Glutamatergic neuron (in vitro differentiated cells): ENCODE data around the gene LCNL1. TPM values are rescaled to one million over a fixed set of nuclear protein-coding genes. Genes with fewer than 3 reads are reported as not detected.
"Not testable (repeated sequence)": the region's sequence is repeated elsewhere in the genome, so short reads cannot be mapped to it uniquely, and the experiment has no call there.

Experiments
- DNase-seq: peaks from one replicate; pipeline ENCODE4 v3.0.0; 2022
- H3K27ac Mint-ChIP-seq: one replicate; pipeline ENCODE4 v1.8.0; 2020; ENCODE audit warnings: mild to moderate bottlenecking, mixed read lengths, inconsistent platforms; ENCODE audit not compliant: unreplicated experiment
- H3K27me3 Mint-ChIP-seq: one replicate; pipeline ENCODE4 v1.8.0; 2020; ENCODE audit warnings: mild to moderate bottlenecking, moderate library complexity, mixed read lengths, inconsistent platforms; ENCODE audit not compliant: unreplicated experiment
- H3K36me3 Mint-ChIP-seq: one replicate; pipeline ENCODE4 v1.8.0; 2020; ENCODE audit warnings: mild to moderate bottlenecking, mixed read lengths, inconsistent platforms; ENCODE audit not compliant: unreplicated experiment
- H3K4me1 Mint-ChIP-seq: one replicate; pipeline ENCODE4 v1.8.0; 2020; ENCODE audit warnings: mild to moderate bottlenecking, low read depth, mixed read lengths, inconsistent platforms; ENCODE audit not compliant: unreplicated experiment
- H3K4me3 Mint-ChIP-seq: one replicate; pipeline ENCODE4 v1.8.0; 2020; ENCODE audit warnings: mild to moderate bottlenecking, mixed read lengths, inconsistent platforms; ENCODE audit not compliant: unreplicated experiment
- H3K9me3 Mint-ChIP-seq: one replicate; pipeline ENCODE4 v1.8.0; 2020; ENCODE audit warnings: mild to moderate bottlenecking, moderate library complexity, mixed read lengths, inconsistent platforms; ENCODE audit not compliant: unreplicated experiment
- total RNA-seq: library from RNA; stranded (reverse); fragmentation: NEBNext Ultra II Directional; extraction: Animal tissue kit (Norgen Biotek cat#: 25700); gene quantifications from one replicate; pipeline ENCODE4 v1.2.1, GENCODE V29; 2021; ENCODE audit not compliant: unreplicated experiment
- TF ChIP-seq, protein P1 (sequence below): fragments of 200-600 bp; sonication (generic); IDR thresholded peaks from one replicate; pipeline ENCODE4 v1.5.0; 2021; ENCODE audit not compliant: partially characterized antibody, unreplicated experiment

LCNL1 gene
- total RNA-seq, 1 donor from 2014 or later: not detected

DNA sequence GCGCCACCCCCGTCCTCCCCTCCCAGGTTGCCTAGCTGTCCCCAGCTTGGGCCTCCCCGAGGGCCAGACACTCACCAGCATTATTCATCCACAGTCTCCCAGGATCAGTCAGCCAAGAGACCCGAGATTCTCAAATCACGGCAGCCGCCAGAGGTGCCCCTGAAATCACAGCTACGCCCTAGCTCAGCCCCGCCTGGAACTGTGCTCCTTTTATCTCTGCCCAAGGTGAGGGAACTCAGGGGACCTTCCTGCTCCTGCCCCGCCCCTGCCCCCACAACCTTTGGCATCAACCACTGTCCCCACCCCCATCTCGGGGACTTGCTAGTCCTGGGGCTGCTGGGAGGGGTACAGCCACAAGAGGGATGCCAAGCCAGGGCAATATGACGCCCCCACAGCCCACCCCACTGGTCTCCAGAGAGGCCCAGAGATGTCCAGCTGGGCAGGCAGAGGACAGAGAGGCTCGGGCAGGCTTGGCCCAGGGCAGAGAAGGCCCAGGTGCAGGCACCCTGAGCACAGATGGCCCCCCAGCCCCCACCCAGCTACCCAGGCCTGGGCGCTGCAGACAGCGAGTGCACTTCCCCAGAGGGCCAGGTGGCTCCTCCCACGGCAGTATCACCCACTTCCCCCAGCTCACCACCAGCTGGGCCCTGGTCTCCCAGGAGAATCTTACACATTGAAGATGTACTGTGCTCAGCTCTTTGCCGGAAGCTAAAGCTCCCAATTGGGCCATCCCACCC, 49.3 kb downstream of the LCNL1 start, which contains the start of gene FUT7:
FUT7 (minus strand) TSS at position 185 of the 737 bp plus-strand sequence; CDS start at position 88, 97 bp downstream.
- Mint-ChIP-seq H3K27me3 (peaks cover 12% of the 10 kb centered on the region), H3K4me1 (peaks cover 2% of the 10 kb centered on the region), H3K4me3 (no peak within 1 kb of the TSS), H3K9me3 (peaks cover 3% of the 10 kb centered on the region), H3K27ac (no peak within 1 kb of the TSS), H3K36me3 (no peaks in the 10 kb centered on the region)
- DNase-seq: no peak
- TF ChIP-seq, protein P1, sequence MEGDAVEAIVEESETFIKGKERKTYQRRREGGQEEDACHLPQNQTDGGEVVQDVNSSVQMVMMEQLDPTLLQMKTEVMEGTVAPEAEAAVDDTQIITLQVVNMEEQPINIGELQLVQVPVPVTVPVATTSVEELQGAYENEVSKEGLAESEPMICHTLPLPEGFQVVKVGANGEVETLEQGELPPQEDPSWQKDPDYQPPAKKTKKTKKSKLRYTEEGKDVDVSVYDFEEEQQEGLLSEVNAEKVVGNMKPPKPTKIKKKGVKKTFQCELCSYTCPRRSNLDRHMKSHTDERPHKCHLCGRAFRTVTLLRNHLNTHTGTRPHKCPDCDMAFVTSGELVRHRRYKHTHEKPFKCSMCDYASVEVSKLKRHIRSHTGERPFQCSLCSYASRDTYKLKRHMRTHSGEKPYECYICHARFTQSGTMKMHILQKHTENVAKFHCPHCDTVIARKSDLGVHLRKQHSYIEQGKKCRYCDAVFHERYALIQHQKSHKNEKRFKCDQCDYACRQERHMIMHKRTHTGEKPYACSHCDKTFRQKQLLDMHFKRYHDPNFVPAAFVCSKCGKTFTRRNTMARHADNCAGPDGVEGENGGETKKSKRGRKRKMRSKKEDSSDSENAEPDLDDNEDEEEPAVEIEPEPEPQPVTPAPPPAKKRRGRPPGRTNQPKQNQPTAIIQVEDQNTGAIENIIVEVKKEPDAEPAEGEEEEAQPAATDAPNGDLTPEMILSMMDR: no peak

DNA sequence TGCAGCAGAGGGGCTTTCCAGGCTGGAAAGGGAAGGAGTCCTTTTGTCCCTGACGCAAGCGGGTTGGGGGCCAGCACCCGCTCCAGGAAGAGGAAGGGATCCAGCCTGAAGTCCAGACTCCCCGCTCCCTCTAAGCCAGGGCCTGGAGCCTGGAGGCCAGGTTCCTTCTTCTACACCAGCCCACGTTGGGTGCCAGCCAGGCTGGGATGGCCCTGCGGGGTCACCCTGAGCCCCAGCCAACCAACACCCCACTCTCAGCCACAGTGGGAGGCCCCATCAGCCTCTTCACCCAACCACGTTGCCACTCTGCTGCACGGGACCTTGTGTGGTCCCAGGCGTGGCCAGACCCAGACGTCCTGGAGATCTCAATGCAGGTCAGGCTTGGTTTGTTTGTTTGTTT, 50.1 kb downstream of the LCNL1 start:
- Mint-ChIP-seq H3K27ac (no peak overlapping the region), H3K27me3 (peaks cover 10% of the 10 kb centered on the region), H3K4me3 (peak overlapping the region; percentile 9), H3K36me3 (no peaks in the 10 kb centered on the region), H3K9me3 (peaks cover 2% of the 10 kb centered on the region), H3K4me1 (peaks cover 2% of the 10 kb centered on the region)
- TF ChIP-seq, protein P1: no peak
- no peak for DNase-seq

DNA sequence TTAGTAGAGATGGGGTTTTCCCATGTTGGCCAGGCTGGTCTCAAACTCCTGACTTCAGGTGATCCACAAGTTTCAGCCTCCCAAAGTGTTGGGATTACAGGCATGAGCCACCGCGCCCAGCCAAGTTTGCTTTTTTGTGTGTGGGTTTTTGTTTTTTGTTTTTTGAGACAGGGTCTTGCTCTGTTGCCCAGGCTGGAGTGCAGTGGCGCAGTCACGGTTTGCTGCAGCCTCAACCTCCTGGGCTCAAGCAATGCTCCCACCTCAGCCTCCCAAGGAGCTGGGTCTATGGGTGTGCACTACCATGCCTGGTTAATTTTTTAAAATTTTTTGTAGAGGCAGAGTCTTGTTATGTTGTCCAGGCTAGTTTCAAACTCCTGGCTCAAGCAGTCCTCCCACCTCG, 50.7 kb downstream of the LCNL1 start:
- DNase-seq, H3K9me3 Mint-ChIP-seq, H3K27me3 Mint-ChIP-seq, H3K36me3 Mint-ChIP-seq, H3K4me1 Mint-ChIP-seq, H3K4me3 Mint-ChIP-seq, H3K27ac Mint-ChIP-seq: not testable (repeated sequence)

DNA sequence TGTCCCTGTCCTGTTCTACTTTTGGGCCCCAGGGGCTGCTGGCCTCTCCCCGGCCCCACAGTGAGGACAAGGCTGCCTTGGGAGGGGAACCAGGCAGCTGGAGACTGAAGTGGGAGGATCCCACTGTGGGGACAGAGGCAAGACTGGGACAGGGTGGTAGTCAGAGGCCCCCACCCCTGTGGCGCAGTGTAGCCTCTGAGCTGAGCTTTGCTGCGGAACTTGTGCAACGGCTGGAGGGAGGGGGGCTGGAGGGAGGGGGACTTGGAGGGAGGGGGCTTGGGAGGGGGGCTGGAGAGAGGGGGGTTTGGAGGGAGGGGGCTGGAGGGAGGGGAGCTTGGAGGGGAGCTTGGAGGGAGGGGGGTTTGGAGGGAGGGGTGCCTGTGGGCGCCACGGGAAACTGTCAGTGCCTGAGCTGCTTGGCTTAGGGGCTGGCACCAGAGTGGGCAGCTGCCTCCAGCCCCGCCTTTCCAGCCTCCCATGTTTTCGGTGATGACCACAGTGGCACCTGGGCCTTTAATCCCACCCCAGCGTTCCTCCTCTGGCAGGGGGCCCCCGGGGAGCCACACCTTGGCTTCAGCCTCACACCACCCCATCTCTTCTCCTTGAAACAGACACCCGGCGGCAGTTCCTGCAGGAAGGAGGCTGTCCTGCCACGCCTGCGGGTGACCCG, 51.4 kb downstream of the LCNL1 start:
- DNase-seq: no peak
- Mint-ChIP-seq H3K4me3 (no peak overlapping the region), H3K27me3 (peaks cover 10% of the 10 kb centered on the region), H3K4me1 (peaks cover 2% of the 10 kb centered on the region), H3K9me3 (peaks cover 4% of the 10 kb centered on the region), H3K27ac (no peak overlapping the region), H3K36me3 (no peaks in the 10 kb centered on the region)
- TF ChIP-seq, protein P1: no peak

DNA sequence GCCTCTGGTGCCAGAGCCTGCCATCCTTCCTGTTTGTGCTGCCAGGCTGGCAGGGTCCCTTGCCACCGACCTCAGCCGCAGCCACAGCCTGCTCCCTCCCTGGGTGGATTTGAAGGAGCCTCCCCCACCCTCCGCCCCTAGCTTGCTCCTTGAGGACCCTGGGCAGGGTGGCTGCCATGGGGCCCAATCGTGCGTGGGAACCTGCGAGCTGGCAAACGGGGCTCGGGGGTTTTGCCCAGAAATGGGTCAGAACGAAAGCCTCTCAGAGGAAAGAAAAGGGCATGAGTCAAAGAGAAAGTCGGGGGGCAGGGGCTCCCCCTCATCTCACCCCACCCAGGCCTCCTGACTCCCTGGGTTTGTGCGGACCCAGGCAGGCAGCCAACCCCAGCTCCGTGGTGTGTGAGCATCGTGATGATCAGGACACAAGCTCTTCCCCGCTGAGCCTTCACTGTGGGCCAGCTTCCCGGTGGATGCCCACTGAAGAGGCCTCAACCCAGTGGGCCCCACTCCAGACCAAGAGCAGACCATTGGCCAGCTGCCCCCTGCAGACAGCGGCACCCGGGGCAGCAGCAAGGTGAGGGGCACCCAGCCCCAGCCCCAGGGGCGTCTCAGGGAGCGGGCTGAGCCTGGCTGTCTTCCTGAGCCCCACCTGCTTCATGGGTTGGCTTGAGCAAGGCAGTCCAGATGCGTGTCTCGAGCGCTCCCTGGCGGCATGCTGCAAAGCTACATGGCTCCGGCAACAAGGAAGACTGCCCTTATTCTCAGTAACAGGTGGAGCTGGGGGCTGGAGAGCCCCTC, 52.1 kb downstream of the LCNL1 start:
- Mint-ChIP-seq H3K27me3 (peaks cover 4% of the 10 kb centered on the region), H3K27ac (no peak overlapping the region), H3K9me3 (peaks cover 4% of the 10 kb centered on the region), H3K36me3 (no peaks in the 10 kb centered on the region), H3K4me3 (no peak overlapping the region), H3K4me1 (peaks cover 2% of the 10 kb centered on the region)
- peak; percentile 93 for DNase-seq
- TF ChIP-seq, protein P1: peak; percentile 85
